GM12878 (cell line): Measurements from ENCODE around the gene WFDC13. TPM values are rescaled to one million over a fixed set of nuclear protein-coding genes. Genes with fewer than 3 reads are reported as not detected.
"Not testable (repeated sequence)": the region's sequence is repeated elsewhere in the genome, so short reads cannot be mapped to it uniquely, and the experiment has no call there.

Source experiments
- ATAC-seq: fragments of 200-7000 bp; cut with Tn5 transposase; 3 replicates; pipeline ENCODE4 v1.9.1; 2020; ENCODE audit warnings: mild to moderate bottlenecking, moderate library complexity
- BruUV-seq: library from RNA; stranded (reverse); fragments of 400-500 nt; replicated peaks from 2 replicates; lab custom pipeline; 2021; lab: Mats Ljungman, UMichigan
- CTCF ChIA-PET: fragments of 300-600 bp; sonication (Branson Sonifier 250); formaldehyde crosslinking; extraction: SDS; loops from one replicate; lab custom pipeline; 2021; ENCODE audit warnings: inconsistent platforms; lab: Yijun Ruan, JAX
- POLR2A ChIA-PET: fragments of 350-600 bp; formaldehyde crosslinking; extraction: SDS; loops from one replicate; lab custom pipeline; 2021; ENCODE audit warnings: inconsistent platforms; lab: Charles Lee
- RAD21 ChIA-PET: fragments of 300-600 bp; sonication (Branson Sonifier 250); formaldehyde crosslinking; loops from one replicate; lab custom pipeline; 2023; ENCODE audit warnings: antibody characterized with exemption; ENCODE audit not compliant: unreplicated experiment; lab: Charles Lee
- SMC1A ChIA-PET: fragments of 300-600 bp; sonication (Branson Sonifier 250); formaldehyde crosslinking; loops from one replicate; lab custom pipeline; 2023; ENCODE audit not compliant: unreplicated experiment, uncharacterized antibody; lab: Charles Lee
- DNase-seq: peaks from one replicate; pipeline ENCODE4 v3.0.0-alpha.2; 2011; ENCODE audit warnings: low read depth, low spot score
- FAIRE-seq: peaks from 3 replicates; lab custom pipeline; 2011; peaks lifted over from hg19 to GRCh38; lab: Jason Lieb, UNC
- H2AFZ ChIP-seq: 2 replicates; pipeline ENCODE4 v1.6.0; 2011; ENCODE audit warnings: low read depth, low read length, control low read depth; ENCODE audit not compliant: control insufficient read depth
- H3K27ac ChIP-seq: 2 replicates; pipeline ENCODE4 v1.5.1; 2011; ENCODE audit warnings: control low read depth; ENCODE audit not compliant: control insufficient read depth, insufficient read depth
- H3K27me3 ChIP-seq, 2 experiments: replicated peaks in 1 of 2; 2 replicates each; pipeline versions ENCODE4 v1.6.0 to v1.6.1; 2011; ENCODE audit warnings: low read length in 1 of 2; ENCODE audit not compliant: control insufficient read depth in 2 of 2, insufficient read depth in 2 of 2
- H3K36me3 ChIP-seq, 2 experiments: 2 replicates each; pipeline ENCODE4 v1.5.1; 2011; ENCODE audit warnings: low read length in 1 of 2; ENCODE audit not compliant: control insufficient read depth in 2 of 2, insufficient read depth in 2 of 2
- H3K4me1 ChIP-seq: 2 replicates; pipeline ENCODE4 v1.6.1; 2011; ENCODE audit warnings: mild to moderate bottlenecking, low read length, moderate library complexity, mixed read lengths; ENCODE audit not compliant: control insufficient read depth, insufficient read depth
- H3K4me2 ChIP-seq: 2 replicates; pipeline ENCODE4 v1.6.0; 2011; ENCODE audit warnings: control low read depth; ENCODE audit not compliant: control insufficient read depth, insufficient read depth
- H3K4me3 ChIP-seq: fragments of 200-600 bp; sonication (generic); 2 replicates; pipeline ENCODE4 v1.5.1; 2016
- H3K79me2 ChIP-seq: 2 replicates; pipeline ENCODE4 v1.6.0; 2011; ENCODE audit warnings: low read length; ENCODE audit not compliant: control insufficient read depth, insufficient read depth
- H3K9ac ChIP-seq: 2 replicates; pipeline ENCODE4 v1.8.0; 2011; ENCODE audit warnings: low read length, control low read depth, mixed read lengths; ENCODE audit not compliant: control insufficient read depth, insufficient read depth
- H3K9me3 ChIP-seq: replicated peaks from 3 replicates; pipeline ENCODE4 v1.5.1; 2011; ENCODE audit warnings: mild to moderate bottlenecking, low read length; ENCODE audit not compliant: control insufficient read depth, insufficient read depth
- H4K20me1 ChIP-seq: 2 replicates; pipeline ENCODE4 v1.6.0; 2011; ENCODE audit not compliant: control insufficient read depth, insufficient read depth
- ATF3 ChIP-seq: IDR thresholded peaks from 2 replicates; pipeline ENCODE4 v1.6.1; 2011; ENCODE audit warnings: low read depth, mild to moderate bottlenecking, low read length, moderate library complexity, borderline replicate concordance; ENCODE audit errors: extremely low read depth
- BHLHE40 ChIP-seq, 2 experiments: fragments of 450-650 bp in 1 of 2; IDR thresholded peaks; 2 replicates each; pipeline ENCODE4 v1.6.1; 2011 to 2017; ENCODE audit warnings: low read depth in 2 of 2, borderline replicate concordance in 1 of 2, improper control_type of control experiment in 1 of 2, low read length in 1 of 2, mild to moderate bottlenecking in 1 of 2
- BMI1 ChIP-seq: fragments of 450-650 bp; IDR thresholded peaks from 2 replicates; pipeline ENCODE4 v1.6.1; 2016; ENCODE audit warnings: mild to moderate bottlenecking, moderate library complexity, borderline replicate concordance
- CBX3 ChIP-seq: fragments of 200-600 bp; sonication (generic); IDR thresholded peaks from 2 replicates; pipeline ENCODE4 v1.6.1; 2016; ENCODE audit warnings: low read depth, borderline replicate concordance
- CBX5 ChIP-seq: sonication (generic); IDR thresholded peaks from 2 replicates; pipeline ENCODE4 v1.6.1; 2016; ENCODE audit warnings: low read depth, moderate library complexity, mild to moderate bottlenecking, inconsistent platforms
- CREM ChIP-seq: IDR thresholded peaks from 2 replicates; pipeline ENCODE4 v1.6.1; 2014; ENCODE audit warnings: antibody characterized with exemption, low read depth
- KAT2A ChIP-seq: conservative IDR thresholded peaks from 2 replicates; pipeline ENCODE4 v1.6.1; 2011; ENCODE audit warnings: low read depth, low read length; ENCODE audit not compliant: control insufficient read depth
- LARP7 ChIP-seq: fragments of 450-650 bp; IDR thresholded peaks from 2 replicates; pipeline ENCODE4 v1.6.1; 2017; ENCODE audit warnings: mild to moderate bottlenecking
- MXI1 ChIP-seq: fragments of 150-350 bp; IDR thresholded peaks from 2 replicates; pipeline ENCODE4 v1.6.1; 2011; ENCODE audit warnings: low read depth, mild to moderate bottlenecking, inconsistent platforms, low read length, improper control_type of control experiment
- SMAD1 ChIP-seq: fragments of 450-650 bp; IDR thresholded peaks from 2 replicates; pipeline ENCODE4 v1.6.1; 2018; ENCODE audit warnings: mild to moderate bottlenecking, low read depth; ENCODE audit not compliant: partially characterized antibody
- TAF1 ChIP-seq: IDR thresholded peaks from 2 replicates; pipeline ENCODE4 v1.6.1; 2011; ENCODE audit warnings: mild to moderate bottlenecking, low read depth, low read length, borderline replicate concordance
- YY1 ChIP-seq: IDR thresholded peaks from 2 replicates; pipeline ENCODE4 v1.6.1; 2011; ENCODE audit warnings: low read depth, mild to moderate bottlenecking, low read length
- ZZZ3 ChIP-seq: IDR thresholded peaks from 2 replicates; pipeline ENCODE4 v1.6.1; 2011; ENCODE audit warnings: low read depth; ENCODE audit not compliant: control insufficient read depth, insufficient read length
- WGBS: methylation state at CpG from one replicate; pipeline ENCODE4 v1.1.6; 2016; ENCODE audit warnings: low lambda C conversion rate; ENCODE audit not compliant: insufficient replicate concordance, insufficient coverage; ENCODE audit errors: missing lambda C conversion rate; 5-methylcytosine and 5-hydroxymethylcytosine counted together
- in situ Hi-C: fragments of 300-500 bp; cut with MboI; formaldehyde crosslinking; loops from 9 replicates; pipeline ENCODE4 v1.14.3; 2018; ENCODE audit warnings: mixed read lengths
- intact Hi-C: fragments of 100-400 bp; cut with micrococcal nuclease; formaldehyde crosslinking; loops from one replicate; pipeline ENCODE4 v1.14.2; 2022; ENCODE audit not compliant: unreplicated experiment
- polyA plus RNA-seq, 11 experiments: library from polyadenylated mRNA; depleted of rRNA in 4 of 11; unstranded in 6 of 11; stranded (reverse) in 5 of 11; fragments of >200 nt; fragmentation: Nextera tagmentation in 4 of 11; fragmentation: Illumina TruSeq in 1 of 11; extraction: Ambion mirVana in 4 of 11; extraction: Trizol in 1 of 11; gene quantifications; 1 replicate in 1 of 11; 2 replicates in 10 of 11; pipeline versions ENCODE4 v1.2.1 to v1.2.3, GENCODE V29; 2011 to 2016; ENCODE audit warnings: inconsistent platforms in 2 of 11, missing spikeins in 2 of 11, low read depth in 1 of 11
- total RNA-seq, 4 experiments: library from RNA; depleted of rRNA in 3 of 4; stranded (reverse); fragments of >200 nt in 3 of 4; fragmentation: Illumina TruSeq in 1 of 4; extraction: Trizol in 1 of 4; gene quantifications; 2 replicates each; pipeline versions ENCODE4 v1.2.1 to v1.2.3, GENCODE V29; 2013 to 2021
- TF ChIP-seq, protein P1 (sequence below): IDR thresholded peaks from 2 replicates; pipeline ENCODE4 v1.6.1; 2011; ENCODE audit warnings: mild to moderate bottlenecking, low read depth, low read length, moderate library complexity; ENCODE audit not compliant: insufficient replicate concordance

Gene WFDC13
- total and polyA plus RNA-seq, 10 of the 15 experiments (the other 5 are each of a cell fraction or from before 2014, with no cell fraction given): not detected

- TF ChIP-seq SMAD1 (no peak), CBX5 (no peak)
- TF ChIP-seq, protein P1, sequence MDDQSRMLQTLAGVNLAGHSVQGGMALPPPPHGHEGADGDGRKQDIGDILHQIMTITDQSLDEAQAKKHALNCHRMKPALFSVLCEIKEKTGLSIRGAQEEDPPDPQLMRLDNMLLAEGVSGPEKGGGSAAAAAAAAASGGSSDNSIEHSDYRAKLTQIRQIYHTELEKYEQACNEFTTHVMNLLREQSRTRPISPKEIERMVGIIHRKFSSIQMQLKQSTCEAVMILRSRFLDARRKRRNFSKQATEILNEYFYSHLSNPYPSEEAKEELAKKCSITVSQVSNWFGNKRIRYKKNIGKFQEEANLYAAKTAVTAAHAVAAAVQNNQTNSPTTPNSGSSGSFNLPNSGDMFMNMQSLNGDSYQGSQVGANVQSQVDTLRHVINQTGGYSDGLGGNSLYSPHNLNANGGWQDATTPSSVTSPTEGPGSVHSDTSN: no peak
Measured at GRCh38 chr20:45701873-45702272, at the start of gene WFDC13 (continued).

DNA sequence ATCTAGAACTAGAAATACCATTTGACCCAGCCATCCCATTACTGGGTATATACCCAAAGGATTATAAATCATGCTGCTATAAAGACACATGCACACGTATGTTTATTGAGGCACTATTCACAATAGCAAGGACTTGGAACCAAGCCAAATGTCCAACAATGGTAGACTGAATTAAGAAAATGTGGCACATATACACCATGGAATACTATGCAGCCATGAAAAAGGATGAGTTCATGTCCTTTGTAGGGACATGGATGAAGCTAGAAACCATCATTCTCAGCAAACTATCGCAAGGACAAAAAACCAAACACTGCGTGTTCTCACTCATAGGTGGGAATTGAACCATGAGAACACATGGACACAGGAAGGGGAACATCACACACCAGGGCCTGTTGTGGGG is 44.8 kb upstream of the WFDC13 start:
- 13% methylated on average over 1 of the region's 3 CpGs for WGBS
- RAD21 ChIA-PET: not testable (repeated sequence)

GRCh38 chr20:45670139-45670538 is 31.7 kb upstream of the WFDC13 start, which contains the start of gene WFDC11:
Gene WFDC11 (minus strand): TSS chr20:45670239. CDS start chr20:45650600, 19,639 bp downstream.
- Histone ChIP-seq H4K20me1 (no peaks in the 10 kb centered on the region), H3K27ac (no peak within 1 kb of the TSS), H3K4me3 (no peak within 1 kb of the TSS), H2AFZ (no peak within 1 kb of the TSS), H3K27me3 (no peaks in the 10 kb centered on the region), H3K9me3 (no peaks in the 10 kb centered on the region), H3K36me3 (no peaks in the 10 kb centered on the region), H3K4me1 (no peaks in the 10 kb centered on the region), H3K9ac (no peak within 1 kb of the TSS), H3K4me2 (no peak within 1 kb of the TSS), H3K79me2 (no peaks in the 10 kb centered on the region)
- no peak for DNase-seq
- CTCF ChIA-PET: interaction anchor here (0.7 kb wide), 1 partner anchor 1164 kb away, joined by 3 read pairs; no protein-coding TSS in a partner anchor
- no peak for ATAC-seq
- no peak for FAIRE-seq
- intact Hi-C loops: no loop called here
- RAD21 ChIA-PET: no interaction called here
- no TSS peak for BruUV-seq
- POLR2A ChIA-PET: no interaction called here
- WGBS: 9% methylated on average over 1 of the region's 1 CpG
- SMC1A ChIA-PET: no interaction called here
- in situ Hi-C loops: no loop called here
- TF ChIP-seq CREM: no peak
- no peak for TF ChIP-seq KAT2A
- no peak for TF ChIP-seq BMI1
- no peak for TF ChIP-seq TAF1
- no peak for TF ChIP-seq LARP7
- TF ChIP-seq ATF3: no peak
- TF ChIP-seq CBX3: no peak
- TF ChIP-seq BHLHE40 (IDR thresholded peaks at IDR 0.05; ENCODE audit: borderline replicate concordance in 1 of 2, low read depth in 2 of 2, low read length in 1 of 2): no peak
- no peak for TF ChIP-seq ZZZ3
- no peak for TF ChIP-seq YY1
- TF ChIP-seq MXI1: no peak

More for the DNA sequence above, 44.8 kb upstream of the WFDC13 start:
- H2AFZ ChIP-seq, H3K79me2 ChIP-seq, in situ Hi-C loops, H3K36me3 ChIP-seq, H3K27me3 ChIP-seq, H3K9me3 ChIP-seq, POLR2A ChIA-PET, CTCF ChIA-PET, intact Hi-C loops, BruUV-seq, H3K4me3 ChIP-seq, H3K4me2 ChIP-seq, H3K9ac ChIP-seq, ATAC-seq, DNase-seq, FAIRE-seq, SMC1A ChIA-PET, H4K20me1 ChIP-seq, H3K4me1 ChIP-seq, H3K27ac ChIP-seq: not testable (repeated sequence)
